Neural progenitor cell (in vitro differentiated cells): ENCODE measurements around the gene C1orf21. TPM values are rescaled to one million over a fixed set of nuclear protein-coding genes. Genes with fewer than 3 reads are reported as not detected.

Source experiments
- DNase-seq: peaks from one replicate; pipeline ENCODE4 v3.0.0-alpha.2; 2016; ENCODE audit warnings: low spot score
- H2AFZ ChIP-seq: fragments of 200-600 bp; sonication (generic); replicated peaks from 2 replicates; pipeline ENCODE4 v1.6.1; 2016; ENCODE audit warnings: antibody characterized with exemption
- H3F3A ChIP-seq: fragments of 200-600 bp; sonication (generic); 2 replicates; pipeline ENCODE4 v1.6.1; 2016; ENCODE audit warnings: antibody characterized with exemption, low read depth
- H3K27ac ChIP-seq: fragments of 200-600 bp; sonication (generic); 2 replicates; pipeline ENCODE4 v1.5.1; 2016; ENCODE audit warnings: mild to moderate bottlenecking
- H3K27me3 ChIP-seq: fragments of 200-600 bp; sonication (generic); 2 replicates; pipeline ENCODE4 v1.6.1; 2016; ENCODE audit warnings: mild to moderate bottlenecking, moderate library complexity
- H3K36me3 ChIP-seq: fragments of 200-600 bp; sonication (generic); 2 replicates; pipeline ENCODE4 v1.5.1; 2016
- H3K4me1 ChIP-seq: fragments of 200-600 bp; sonication (generic); 2 replicates; pipeline ENCODE4 v1.6.1; 2016; ENCODE audit warnings: mixed run types
- H3K4me2 ChIP-seq: fragments of 200-600 bp; sonication (generic); 2 replicates; pipeline ENCODE4 v1.6.1; 2016
- H3K4me3 ChIP-seq: fragments of 200-600 bp; sonication (generic); 2 replicates; pipeline ENCODE4 v1.5.1; 2016
- H3K79me2 ChIP-seq: fragments of 200-600 bp; sonication (generic); 2 replicates; pipeline ENCODE4 v1.6.1; 2016; ENCODE audit warnings: low read depth
- H3K9ac ChIP-seq: fragments of 200-600 bp; sonication (generic); 2 replicates; pipeline ENCODE4 v1.6.1; 2016
- H3K9me3 ChIP-seq: fragments of 200-600 bp; sonication (generic); 2 replicates; pipeline ENCODE4 v1.5.1; 2016; ENCODE audit warnings: low read depth
- H4K20me1 ChIP-seq: fragments of 200-600 bp; sonication (generic); 2 replicates; pipeline ENCODE4 v1.6.1; 2016; ENCODE audit warnings: low read depth
- H3K27ac Mint-ChIP-seq: 3 replicates; pipeline ENCODE4 v1.8.0; 2021; ENCODE audit warnings: mixed read lengths
- H3K27me3 Mint-ChIP-seq: 2 replicates; pipeline ENCODE4 v1.8.0; 2022; ENCODE audit warnings: low read depth, mild to moderate bottlenecking, inconsistent platforms, moderate library complexity, mixed read lengths; ENCODE audit not compliant: insufficient read depth
- H3K36me3 Mint-ChIP-seq: 3 replicates; pipeline ENCODE4 v1.8.0; 2021; ENCODE audit warnings: mixed read lengths
- H3K4me1 Mint-ChIP-seq: 3 replicates; pipeline ENCODE4 v1.8.0; 2021; ENCODE audit warnings: mixed read lengths
- H3K4me3 Mint-ChIP-seq: 3 replicates; pipeline ENCODE4 v1.8.0; 2021; ENCODE audit warnings: mild to moderate bottlenecking, moderate library complexity, mixed read lengths
- H3K9me3 Mint-ChIP-seq: 3 replicates; pipeline ENCODE4 v1.8.0; 2020; ENCODE audit warnings: mixed read lengths
- CTCF ChIP-seq: fragments of 200-600 bp; sonication (generic); IDR thresholded peaks from 2 replicates; pipeline ENCODE4 v1.5.1; 2017; ENCODE audit warnings: antibody characterized with exemption, mild to moderate bottlenecking
- EZH2 ChIP-seq: fragments of 200-600 bp; sonication (generic); IDR thresholded peaks from 2 replicates; pipeline ENCODE4 v1.6.1; 2017; ENCODE audit warnings: antibody characterized with exemption, mild to moderate bottlenecking, moderate library complexity
- EZH2phosphoT487 ChIP-seq: fragments of 200-600 bp; sonication (generic); IDR thresholded peaks from 2 replicates; pipeline ENCODE4 v1.6.1; 2017; ENCODE audit warnings: antibody characterized with exemption
- total RNA-seq: library from RNA; depleted of rRNA; stranded (reverse); fragments of >200 nt; gene quantifications from 2 replicates; pipeline ENCODE4 v1.2.3, GENCODE V29; 2015; ENCODE audit warnings: low replicate concordance

C1orf21 gene
- total RNA-seq, 1 donor from 2014 or later: 117 TPM

DNA sequence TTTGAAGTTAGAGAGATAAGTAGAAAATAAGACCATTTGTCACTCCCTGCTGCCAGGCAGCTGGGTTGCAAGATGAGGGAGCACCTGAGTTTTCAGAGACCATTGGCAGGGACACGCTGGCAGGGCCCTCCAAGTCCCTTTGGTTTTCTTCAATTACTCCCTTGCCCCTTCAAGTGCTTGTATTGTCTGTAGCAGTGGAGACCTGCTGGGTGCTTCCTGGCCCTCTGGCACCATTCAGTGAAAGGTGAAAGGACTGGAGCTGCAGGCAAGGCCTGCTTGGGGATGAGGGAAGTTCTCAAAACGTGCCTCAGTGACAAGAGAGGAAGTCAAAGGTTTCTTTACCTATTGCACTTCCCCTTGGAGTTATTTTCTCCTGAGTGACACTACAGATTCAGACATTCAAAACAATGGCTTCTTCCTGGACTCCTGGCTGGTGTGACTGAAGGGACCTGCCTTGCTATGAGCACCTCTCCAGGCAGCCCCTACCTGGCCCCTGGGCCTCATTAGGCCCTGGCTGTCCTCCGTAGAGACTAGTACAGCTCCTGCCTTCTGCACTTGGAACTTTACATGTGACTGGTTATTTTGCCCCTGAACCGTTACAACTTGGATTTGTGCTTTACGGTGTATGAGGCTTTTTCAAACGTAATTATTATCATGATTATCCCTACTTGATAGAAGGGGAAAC, 100.1 kb downstream of the C1orf21 start:
- H3K79me2 ChIP-seq: peaks cover 73% of the 10 kb centered on the region
- peaks cover 22% of the 10 kb centered on the region for H3K4me1 ChIP-seq
- H3K9me3 ChIP-seq: no peaks in the 10 kb centered on the region
- DNase-seq: no peak
- no peaks in the 10 kb centered on the region for H3K9me3 Mint-ChIP-seq
- no peaks in the 10 kb centered on the region for H3K36me3 Mint-ChIP-seq
- no peaks in the 10 kb centered on the region for H3K27me3 ChIP-seq
- no peak overlapping the region for H3K4me3 Mint-ChIP-seq
- no peaks in the 10 kb centered on the region for H3K36me3 ChIP-seq
- no peak for TF ChIP-seq CTCF
- no peak for TF ChIP-seq EZH2
- no peak for TF ChIP-seq EZH2phosphoT487
- H3K9ac ChIP-seq: no peak overlapping the region
- no peak overlapping the region for H2AFZ ChIP-seq
- H3K27me3 Mint-ChIP-seq: no peaks in the 10 kb centered on the region
- no peak overlapping the region for H3K27ac Mint-ChIP-seq
- H3F3A ChIP-seq: no peaks in the 10 kb centered on the region
- peaks cover 20% of the 10 kb centered on the region for H3K4me1 Mint-ChIP-seq
- H4K20me1 ChIP-seq: peaks cover 32% of the 10 kb centered on the region
- H3K4me3 ChIP-seq: no peak overlapping the region
- no peak overlapping the region for H3K4me2 ChIP-seq
- H3K27ac ChIP-seq: peak overlapping the region; percentile 61

- no peak overlapping the region for H3K4me3 Mint-ChIP-seq
- H3K4me3 ChIP-seq: no peak overlapping the region
- H4K20me1 ChIP-seq: peaks cover 36% of the 10 kb centered on the region
- H3K4me1 Mint-ChIP-seq: peaks cover 20% of the 10 kb centered on the region
- no peak overlapping the region for H2AFZ ChIP-seq
- H3K9me3 ChIP-seq: no peaks in the 10 kb centered on the region
- H3K9me3 Mint-ChIP-seq: no peaks in the 10 kb centered on the region
- TF ChIP-seq EZH2: no peak
- TF ChIP-seq EZH2phosphoT487: no peak
- no peak for TF ChIP-seq CTCF
- H3K79me2 ChIP-seq: peaks cover 75% of the 10 kb centered on the region
- H3K27ac Mint-ChIP-seq: no peak overlapping the region
- DNase-seq: no peak
- no peak overlapping the region for H3K4me2 ChIP-seq
- H3K36me3 ChIP-seq: no peaks in the 10 kb centered on the region
- H3K27me3 ChIP-seq: no peaks in the 10 kb centered on the region
- H3K27me3 Mint-ChIP-seq: no peaks in the 10 kb centered on the region
- peaks cover 22% of the 10 kb centered on the region for H3K4me1 ChIP-seq
- H3F3A ChIP-seq: no peaks in the 10 kb centered on the region
- H3K36me3 Mint-ChIP-seq: no peaks in the 10 kb centered on the region
- no peak overlapping the region for H3K9ac ChIP-seq
- no peak overlapping the region for H3K27ac ChIP-seq
These were observed 100.8 kb downstream of the C1orf21 start for GRCh38 chr1:184487531-184488193.

GRCh38 chr1:184489908-184490307, 103.1 kb downstream of the C1orf21 start:
- Histone ChIP-seq H3K27ac (no peak overlapping the region), H3K4me3 (no peak overlapping the region), H3F3A (no peaks in the 10 kb centered on the region), H2AFZ (no peak overlapping the region), H3K4me1 (peaks cover 41% of the 10 kb centered on the region), H3K9ac (no peak overlapping the region), H3K36me3 (no peaks in the 10 kb centered on the region), H3K9me3 (no peaks in the 10 kb centered on the region), H4K20me1 (peaks cover 48% of the 10 kb centered on the region), H3K4me2 (peak overlapping the region; percentile 21), H3K27me3 (no peaks in the 10 kb centered on the region), H3K79me2 (peaks cover 87% of the 10 kb centered on the region)
- TF ChIP-seq EZH2phosphoT487 (no peak), CTCF (no peak), EZH2 (no peak)
- no peak overlapping the region for H3K4me3 Mint-ChIP-seq
- H3K4me1 Mint-ChIP-seq: peaks cover 33% of the 10 kb centered on the region
- no peak for DNase-seq
- H3K9me3 Mint-ChIP-seq: no peaks in the 10 kb centered on the region
- H3K27me3 Mint-ChIP-seq: no peaks in the 10 kb centered on the region
- no peak overlapping the region for H3K27ac Mint-ChIP-seq
- no peaks in the 10 kb centered on the region for H3K36me3 Mint-ChIP-seq
